Activated CD8-positive, alpha-beta memory T cell treated with anti-CD3 and anti-CD28 coated beads, Interleukin-2, amount 50 U/mL, for 24 hours (primary cell): Measurements from ENCODE around the gene CLEC2B.

Source experiments
- DNase-seq: peaks from one replicate; pipeline ENCODE4 v3.0.0-alpha.2; 2020; ENCODE audit errors: extremely low read depth

The CLEC2B gene

DNA sequence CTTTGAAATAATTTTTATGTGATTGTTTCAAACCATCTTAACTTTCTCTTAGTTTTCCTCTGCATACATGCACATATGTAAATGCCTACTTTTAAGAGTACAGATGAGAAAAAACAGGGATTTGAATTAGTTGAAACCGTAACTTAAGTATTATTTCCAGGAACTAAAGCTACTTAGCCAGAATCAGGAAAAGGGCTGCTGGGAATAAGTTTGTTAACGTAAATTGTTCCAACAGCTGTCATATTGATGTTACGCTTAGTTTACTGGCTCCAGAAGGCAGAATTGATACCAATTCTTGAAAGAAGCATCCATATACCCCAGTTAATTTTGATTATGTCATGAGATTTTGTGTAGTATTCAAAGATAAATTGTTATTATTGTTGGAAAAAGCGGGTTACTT is 59.8 kb downstream of the CLEC2B start:
- DNase-seq = no peak

DNA sequence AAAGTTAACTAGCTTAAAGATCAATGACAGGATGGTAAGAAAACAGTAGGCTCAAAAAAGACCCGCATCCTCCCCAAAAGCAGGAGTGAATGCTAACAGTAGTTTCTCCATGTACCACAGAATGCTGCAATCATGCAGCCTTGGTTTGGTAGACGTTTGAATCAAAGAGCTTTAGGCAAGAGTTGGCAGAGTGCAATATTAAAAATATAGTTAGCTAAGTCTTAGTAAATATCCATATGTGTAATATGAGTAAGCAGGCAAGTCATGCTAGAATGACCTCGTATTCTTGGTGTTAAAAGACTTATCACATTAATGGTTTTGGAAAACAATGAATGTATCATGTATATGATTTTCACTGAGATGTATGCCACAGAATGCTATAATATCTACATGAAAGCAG is 60.6 kb downstream of the CLEC2B start:
- no peak for DNase-seq

DNA sequence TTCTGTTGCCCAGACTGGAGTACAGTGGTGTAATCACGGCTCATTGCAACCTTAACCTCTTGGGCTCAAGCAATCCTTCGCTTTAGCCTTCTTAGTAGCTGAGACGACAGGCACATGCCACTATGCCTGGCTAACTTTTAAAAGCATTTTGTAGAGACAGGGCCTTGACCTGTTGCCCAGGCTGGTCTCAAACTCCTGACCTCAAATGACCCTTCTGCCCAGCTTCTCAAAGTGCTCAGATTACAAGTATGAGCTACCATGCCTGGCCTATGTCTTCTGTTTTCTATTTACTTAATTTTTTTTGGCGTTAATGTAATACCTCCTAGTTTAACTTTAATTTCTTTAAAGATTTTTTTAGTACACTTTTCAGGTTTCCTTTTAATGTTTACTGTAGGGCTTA is 62.4 kb downstream of the CLEC2B start:
- DNase-seq = no peak

DNA sequence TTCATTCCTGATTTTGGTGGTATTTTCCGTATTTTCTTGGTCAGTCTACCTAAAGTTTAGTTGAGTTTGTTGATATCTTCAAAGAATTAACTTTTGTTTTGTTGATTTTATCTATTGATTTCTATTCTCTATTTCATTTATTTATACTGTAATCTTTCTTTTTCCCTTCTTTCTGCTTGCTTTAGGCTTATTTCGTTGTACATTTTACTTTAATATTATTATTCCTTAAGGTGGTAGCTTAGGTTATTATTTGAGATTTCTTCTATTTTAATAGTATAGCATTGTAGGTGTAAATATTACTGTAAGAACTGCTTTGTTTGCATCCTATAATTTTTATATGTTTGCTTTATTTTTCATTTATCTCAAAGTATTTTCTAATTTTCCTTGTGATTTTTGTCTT is 63.3 kb downstream of the CLEC2B start:
- no peak for DNase-seq
